Neural cell (in vitro differentiated cells): ENCODE results near the gene DHFR2. TPM values are rescaled to one million over a fixed set of nuclear protein-coding genes. Genes with fewer than 3 reads are reported as not detected.
A peak's percentile ranks its signal among the peaks of the same experiment; 100 is the strongest.

Experiments
- H2AFZ ChIP-seq: fragments of 200-600, 300-800 bp; sonication (generic), shearing (Covaris generic); 2 replicates; pipeline ENCODE4 v1.6.0; 2014; ENCODE audit warnings: low read depth, mild to moderate bottlenecking, antibody characterized with exemption, low read length, moderate library complexity
- H3F3A ChIP-seq: fragments of 200-600 bp; shearing (Covaris generic); 2 replicates; pipeline ENCODE4 v1.6.1; 2016; ENCODE audit warnings: mild to moderate bottlenecking, moderate library complexity, mixed read lengths, antibody characterized with exemption, low read length; ENCODE audit not compliant: insufficient read depth, poor library complexity, severe bottlenecking
- H3K27ac ChIP-seq: fragments of 200-600, 300-800 bp; sonication (generic), shearing (Covaris generic); 2 replicates; pipeline ENCODE4 v1.5.1; 2014; ENCODE audit warnings: mild to moderate bottlenecking, low read length, moderate library complexity
- H3K27me3 ChIP-seq: fragments of 300-800, 200-600 bp; sonication (generic), shearing (Covaris generic); 2 replicates; pipeline ENCODE4 v1.6.0; 2014; ENCODE audit warnings: mild to moderate bottlenecking, low read depth, low read length, moderate library complexity; ENCODE audit not compliant: insufficient read depth
- H3K36me3 ChIP-seq: fragments of 300-800, 200-600 bp; sonication (generic), shearing (Covaris generic); 2 replicates; pipeline ENCODE4 v1.5.1; 2014; ENCODE audit warnings: mild to moderate bottlenecking, antibody characterized with exemption, low read length, moderate library complexity; ENCODE audit not compliant: insufficient read depth
- H3K4me2 ChIP-seq: fragments of 300-800, 200-600 bp; sonication (generic), shearing (Covaris generic); 2 replicates; pipeline ENCODE4 v1.6.0; 2014; ENCODE audit warnings: mild to moderate bottlenecking, low read length
- H3K4me3 ChIP-seq: fragments of 300-800, 200-600 bp; sonication (generic), shearing (Covaris generic); 2 replicates; pipeline ENCODE4 v1.5.1; 2014; ENCODE audit warnings: mild to moderate bottlenecking, low read length, moderate library complexity
- H3K79me2 ChIP-seq: fragments of 200-600 bp; shearing (Covaris generic); replicated peaks from 2 replicates; pipeline ENCODE4 v1.6.0; 2014; ENCODE audit warnings: mild to moderate bottlenecking, low read length, moderate library complexity; ENCODE audit not compliant: insufficient read depth
- H3K9ac ChIP-seq: fragments of 300-800, 200-600 bp; sonication (generic), shearing (Covaris generic); 2 replicates; pipeline ENCODE4 v1.6.1; 2016; ENCODE audit warnings: mild to moderate bottlenecking, low read length, mixed read lengths
- H3K9me2 ChIP-seq: fragments of 200-600 bp; shearing (Covaris generic); 2 replicates; pipeline ENCODE4 v1.6.1; 2016; ENCODE audit warnings: mild to moderate bottlenecking, low read length, mixed read lengths; ENCODE audit not compliant: insufficient read depth
- H3K9me3 ChIP-seq: fragments of 200-600, 300-800 bp; sonication (generic), shearing (Covaris generic); 2 replicates; pipeline ENCODE4 v1.6.1; 2016; ENCODE audit warnings: mild to moderate bottlenecking, mixed run types, low read length, moderate library complexity, mixed read lengths
- H4K20me1 ChIP-seq: fragments of 200-600 bp; shearing (Covaris generic); 2 replicates; pipeline ENCODE4 v1.6.1; 2016; ENCODE audit warnings: mild to moderate bottlenecking, mixed run types; ENCODE audit not compliant: insufficient read depth
- EP300 ChIP-seq: fragments of 450-650 bp; conservative IDR thresholded peaks from 2 replicates; pipeline ENCODE4 v1.6.1; 2014; ENCODE audit warnings: antibody characterized with exemption, mild to moderate bottlenecking, moderate library complexity; ENCODE audit not compliant: poor library complexity, severe bottlenecking
- EZH2 ChIP-seq: fragments of 200-600, 300-800 bp; shearing (Covaris generic), sonication (generic); IDR thresholded peaks from 2 replicates; pipeline ENCODE4 v1.6.1; 2014; ENCODE audit warnings: antibody characterized with exemption, low read length, borderline replicate concordance, mild to moderate bottlenecking; ENCODE audit not compliant: insufficient read depth, poor library complexity, severe bottlenecking
- MXI1 ChIP-seq: fragments of 450-650 bp; conservative IDR thresholded peaks from 2 replicates; pipeline ENCODE4 v1.6.1; 2014; ENCODE audit warnings: antibody characterized with exemption, mild to moderate bottlenecking; ENCODE audit not compliant: poor library complexity, severe bottlenecking
- POLR2AphosphoS5 ChIP-seq: IDR thresholded peaks from 2 replicates; pipeline ENCODE4 v1.6.1; 2012
- RAD21 ChIP-seq: fragments of 450-650 bp; conservative IDR thresholded peaks from 2 replicates; pipeline ENCODE4 v1.6.1; 2014; ENCODE audit warnings: antibody characterized with exemption, mild to moderate bottlenecking, moderate library complexity
- SMC3 ChIP-seq: fragments of 450-650 bp; conservative IDR thresholded peaks from 2 replicates; pipeline ENCODE4 v1.6.1; 2014; ENCODE audit warnings: antibody characterized with exemption, mild to moderate bottlenecking, moderate library complexity; ENCODE audit not compliant: poor library complexity
- TAF1 ChIP-seq: IDR thresholded peaks from 2 replicates; pipeline ENCODE4 v1.6.1; 2012; ENCODE audit warnings: low read depth
- polyA plus RNA-seq: library from polyadenylated mRNA; depleted of rRNA; stranded (reverse); fragments of >200 nt; gene quantifications from 2 replicates; pipeline ENCODE4 v1.2.3, GENCODE V29; 2014
- TF ChIP-seq, protein P1 (sequence below): IDR thresholded peaks from 2 replicates; pipeline ENCODE4 v1.6.1; 2012; ENCODE audit warnings: borderline replicate concordance
- TF ChIP-seq, protein P2 (sequence below): fragments of 450-650 bp; IDR thresholded peaks from 2 replicates; pipeline ENCODE4 v1.5.1; 2014; ENCODE audit warnings: antibody characterized with exemption, mild to moderate bottlenecking, moderate library complexity; ENCODE audit not compliant: poor library complexity, severe bottlenecking

The DHFR2 gene
- polyA plus RNA-seq, 1 donor from 2014 or later, result 5.6 TPM

DNA sequence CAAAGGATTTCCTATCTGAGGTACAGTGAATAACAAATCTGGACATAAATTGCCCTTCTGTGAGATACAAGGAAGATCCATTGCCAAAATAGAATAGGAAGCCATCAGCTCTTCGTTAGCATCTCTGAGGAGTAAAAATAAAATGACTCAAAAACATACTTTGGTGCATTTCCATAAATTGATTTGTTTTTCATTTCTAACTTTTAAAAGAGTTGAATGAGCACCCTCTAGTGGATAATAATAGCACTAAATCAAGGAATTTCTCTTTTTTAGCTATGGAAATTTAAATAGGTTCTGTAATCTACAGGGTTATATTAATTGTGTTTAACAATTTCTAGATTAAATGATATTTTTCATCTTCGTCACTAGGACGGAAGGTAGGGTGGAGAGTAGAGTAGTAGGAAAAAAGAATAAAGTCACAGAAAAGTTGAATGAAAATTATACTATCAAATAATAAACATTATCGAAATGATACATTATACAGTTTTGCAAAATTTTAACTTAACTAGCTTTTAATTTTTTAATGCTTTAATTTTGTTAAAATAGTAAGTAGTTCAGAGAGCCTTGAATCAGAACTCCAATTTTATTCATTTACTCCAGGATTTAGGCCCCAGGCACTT lies 6.6 kb upstream of the DHFR2 start:
- Histone ChIP-seq H3K27ac (no peak overlapping the region), H3K9me3 (no peaks in the 10 kb centered on the region), H3K27me3 (no peaks in the 10 kb centered on the region), H2AFZ (no peak overlapping the region), H3K9ac (no peak overlapping the region), H3K9me2 (no peaks in the 10 kb centered on the region), H4K20me1 (no peaks in the 10 kb centered on the region), H3K36me3 (peaks cover 6% of the 10 kb centered on the region), H3F3A (no peaks in the 10 kb centered on the region), H3K79me2 (peaks cover 25% of the 10 kb centered on the region), H3K4me2 (no peak overlapping the region), H3K4me3 (no peak overlapping the region)
- TF ChIP-seq POLR2AphosphoS5, result no peak
- TF ChIP-seq SMC3, result peak; percentile 63
- no peak for TF ChIP-seq TAF1
- peak; percentile 68 for TF ChIP-seq RAD21
- TF ChIP-seq, protein P1, sequence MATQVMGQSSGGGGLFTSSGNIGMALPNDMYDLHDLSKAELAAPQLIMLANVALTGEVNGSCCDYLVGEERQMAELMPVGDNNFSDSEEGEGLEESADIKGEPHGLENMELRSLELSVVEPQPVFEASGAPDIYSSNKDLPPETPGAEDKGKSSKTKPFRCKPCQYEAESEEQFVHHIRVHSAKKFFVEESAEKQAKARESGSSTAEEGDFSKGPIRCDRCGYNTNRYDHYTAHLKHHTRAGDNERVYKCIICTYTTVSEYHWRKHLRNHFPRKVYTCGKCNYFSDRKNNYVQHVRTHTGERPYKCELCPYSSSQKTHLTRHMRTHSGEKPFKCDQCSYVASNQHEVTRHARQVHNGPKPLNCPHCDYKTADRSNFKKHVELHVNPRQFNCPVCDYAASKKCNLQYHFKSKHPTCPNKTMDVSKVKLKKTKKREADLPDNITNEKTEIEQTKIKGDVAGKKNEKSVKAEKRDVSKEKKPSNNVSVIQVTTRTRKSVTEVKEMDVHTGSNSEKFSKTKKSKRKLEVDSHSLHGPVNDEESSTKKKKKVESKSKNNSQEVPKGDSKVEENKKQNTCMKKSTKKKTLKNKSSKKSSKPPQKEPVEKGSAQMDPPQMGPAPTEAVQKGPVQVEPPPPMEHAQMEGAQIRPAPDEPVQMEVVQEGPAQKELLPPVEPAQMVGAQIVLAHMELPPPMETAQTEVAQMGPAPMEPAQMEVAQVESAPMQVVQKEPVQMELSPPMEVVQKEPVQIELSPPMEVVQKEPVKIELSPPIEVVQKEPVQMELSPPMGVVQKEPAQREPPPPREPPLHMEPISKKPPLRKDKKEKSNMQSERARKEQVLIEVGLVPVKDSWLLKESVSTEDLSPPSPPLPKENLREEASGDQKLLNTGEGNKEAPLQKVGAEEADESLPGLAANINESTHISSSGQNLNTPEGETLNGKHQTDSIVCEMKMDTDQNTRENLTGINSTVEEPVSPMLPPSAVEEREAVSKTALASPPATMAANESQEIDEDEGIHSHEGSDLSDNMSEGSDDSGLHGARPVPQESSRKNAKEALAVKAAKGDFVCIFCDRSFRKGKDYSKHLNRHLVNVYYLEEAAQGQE, result no peak
- TF ChIP-seq MXI1, result no peak
- TF ChIP-seq EP300, result no peak
- TF ChIP-seq, protein P2, sequence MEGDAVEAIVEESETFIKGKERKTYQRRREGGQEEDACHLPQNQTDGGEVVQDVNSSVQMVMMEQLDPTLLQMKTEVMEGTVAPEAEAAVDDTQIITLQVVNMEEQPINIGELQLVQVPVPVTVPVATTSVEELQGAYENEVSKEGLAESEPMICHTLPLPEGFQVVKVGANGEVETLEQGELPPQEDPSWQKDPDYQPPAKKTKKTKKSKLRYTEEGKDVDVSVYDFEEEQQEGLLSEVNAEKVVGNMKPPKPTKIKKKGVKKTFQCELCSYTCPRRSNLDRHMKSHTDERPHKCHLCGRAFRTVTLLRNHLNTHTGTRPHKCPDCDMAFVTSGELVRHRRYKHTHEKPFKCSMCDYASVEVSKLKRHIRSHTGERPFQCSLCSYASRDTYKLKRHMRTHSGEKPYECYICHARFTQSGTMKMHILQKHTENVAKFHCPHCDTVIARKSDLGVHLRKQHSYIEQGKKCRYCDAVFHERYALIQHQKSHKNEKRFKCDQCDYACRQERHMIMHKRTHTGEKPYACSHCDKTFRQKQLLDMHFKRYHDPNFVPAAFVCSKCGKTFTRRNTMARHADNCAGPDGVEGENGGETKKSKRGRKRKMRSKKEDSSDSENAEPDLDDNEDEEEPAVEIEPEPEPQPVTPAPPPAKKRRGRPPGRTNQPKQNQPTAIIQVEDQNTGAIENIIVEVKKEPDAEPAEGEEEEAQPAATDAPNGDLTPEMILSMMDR, result peak; percentile 70
- TF ChIP-seq EZH2, result no peak

DNA sequence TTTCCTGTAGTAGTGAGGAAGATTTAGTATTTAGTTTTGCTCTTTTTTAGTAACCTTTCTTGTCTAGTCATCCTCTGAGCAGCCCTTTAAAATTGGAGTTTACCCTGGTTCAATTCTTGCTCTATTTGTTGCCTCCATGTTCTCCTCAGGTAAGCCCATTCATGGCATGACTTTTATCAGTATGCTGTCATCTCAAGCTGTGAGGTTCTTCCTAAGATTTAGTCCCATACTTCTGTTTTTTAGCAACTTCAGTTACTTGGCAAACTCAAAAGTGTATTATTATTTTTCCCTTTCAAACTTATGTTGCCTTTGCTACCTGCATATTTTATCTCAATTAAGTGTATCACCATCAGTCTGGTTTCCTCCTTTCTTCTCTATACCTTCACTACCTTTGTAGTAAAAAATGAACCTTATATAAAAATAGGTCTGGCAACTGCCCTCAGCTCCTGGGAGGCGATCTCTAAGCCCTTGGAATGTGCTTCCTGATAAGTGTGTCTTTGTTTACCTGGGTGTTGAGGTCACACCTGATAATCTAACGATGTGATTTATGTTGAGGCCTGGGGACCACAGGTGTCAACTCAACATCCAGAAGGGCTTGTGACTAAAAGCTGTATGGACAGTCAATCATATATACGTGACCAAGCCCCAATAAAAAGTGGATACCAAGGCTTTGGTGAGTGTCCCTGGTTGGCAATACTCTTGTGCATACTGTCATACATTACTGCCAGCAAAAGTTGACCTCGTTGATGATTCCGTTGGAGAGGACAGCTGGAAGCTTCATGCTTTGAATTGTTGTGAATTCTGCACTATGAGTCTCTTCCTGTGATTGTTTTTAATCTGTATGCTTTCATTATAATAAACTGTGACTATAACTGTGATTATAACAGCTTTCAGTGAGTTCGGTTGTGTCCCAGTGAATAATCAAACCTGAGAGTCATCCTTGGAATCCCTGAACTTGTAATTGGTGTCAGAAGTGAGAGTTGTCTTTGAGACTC lies 4.1 kb upstream of the DHFR2 start:
- H3K27ac ChIP-seq, result no peak overlapping the region
- no peaks in the 10 kb centered on the region for H3F3A ChIP-seq
- no peaks in the 10 kb centered on the region for H3K27me3 ChIP-seq
- no peak overlapping the region for H2AFZ ChIP-seq
- H3K4me3 ChIP-seq, result peak overlapping the region; percentile 73
- H3K36me3 ChIP-seq, result peaks cover 6% of the 10 kb centered on the region
- H3K9ac ChIP-seq, result no peak overlapping the region
- H3K79me2 ChIP-seq, result peaks cover 34% of the 10 kb centered on the region
- no peaks in the 10 kb centered on the region for H3K9me3 ChIP-seq
- no peaks in the 10 kb centered on the region for H3K9me2 ChIP-seq
- H3K4me2 ChIP-seq, result no peak overlapping the region
- H4K20me1 ChIP-seq, result no peaks in the 10 kb centered on the region
- TF ChIP-seq TAF1, result no peak
- TF ChIP-seq SMC3, result no peak
- TF ChIP-seq, protein P1, result no peak
- no peak for TF ChIP-seq RAD21
